HepG2 (cell line): Measurements from ENCODE around the gene CHML. TPM values are rescaled to one million over a fixed set of nuclear protein-coding genes. Genes with fewer than 3 reads are reported as not detected.

Experiments used
- ARNT2 ChIP-seq: sonication (generic); formaldehyde crosslinking; IDR thresholded peaks from 2 replicates; pipeline ENCODE4 v1.8.0; 2022; ENCODE audit warnings: mild to moderate bottlenecking, low read depth, missing genetic modification reagents, moderate library complexity
- BORCS8-MEF2B ChIP-seq: sonication (generic); formaldehyde crosslinking; IDR thresholded peaks from 2 replicates; pipeline ENCODE4 v1.8.0; 2022; ENCODE audit warnings: mild to moderate bottlenecking, missing genetic modification reagents
- ELF4 ChIP-seq: sonication (generic); formaldehyde crosslinking; IDR thresholded peaks from 2 replicates; pipeline ENCODE4 v1.5.0; 2020; ENCODE audit warnings: missing genetic modification reagents, mild to moderate bottlenecking, moderate library complexity, borderline replicate concordance
- FOXO1 ChIP-seq: sonication (generic); formaldehyde crosslinking; IDR thresholded peaks from 2 replicates; pipeline ENCODE4 v1.4.0; 2020; ENCODE audit warnings: missing genetic modification reagents
- GABPA ChIP-seq, 2 experiments: IDR thresholded peaks; 2 replicates each; pipeline ENCODE4 v1.6.1; 2011 to 2016; ENCODE audit warnings: low read depth in 2 of 2, low read length in 1 of 2, missing biosample characterization in 1 of 2, missing genetic modification characterization in 1 of 2
- HNF4G ChIP-seq, 2 experiments: sonication (generic) in 1 of 2; formaldehyde crosslinking in 1 of 2; IDR thresholded peaks; 2 replicates each; pipeline versions ENCODE4 v1.4.0 to v1.6.1; 2011 to 2020; ENCODE audit warnings: borderline replicate concordance in 2 of 2, low read depth in 2 of 2, mild to moderate bottlenecking in 2 of 2, low read length in 1 of 2, missing genetic modification reagents in 1 of 2, moderate library complexity in 1 of 2
- KAT8 ChIP-seq: IDR thresholded peaks from 2 replicates; pipeline ENCODE4 v1.6.1; 2016; ENCODE audit warnings: missing genetic modification reagents, missing compliant biosample characterization
- MBNL3 ChIP-seq: fragments of 250-450 bp; sonication (Bioruptor Pico); conservative IDR thresholded peaks from 2 replicates; pipeline ENCODE4 v1.8.0; 2022; ENCODE audit warnings: mild to moderate bottlenecking, inconsistent platforms
- NCOA5 ChIP-seq: sonication (generic); formaldehyde crosslinking; IDR thresholded peaks from 2 replicates; pipeline ENCODE4 v1.4.0; 2020; ENCODE audit warnings: missing genetic modification reagents
- NFE2 ChIP-seq: sonication (generic); formaldehyde crosslinking; IDR thresholded peaks from 2 replicates; pipeline ENCODE4 v1.4.0; 2020; ENCODE audit warnings: missing genetic modification reagents
- NFE2L2 ChIP-seq: fragments of 150-350 bp; IDR thresholded peaks from 2 replicates; pipeline ENCODE4 v1.6.1; 2014; ENCODE audit warnings: low read length
- PAXIP1 ChIP-seq: sonication (generic); formaldehyde crosslinking; conservative IDR thresholded peaks from 2 replicates; pipeline ENCODE4 v1.4.0; 2020; ENCODE audit warnings: mild to moderate bottlenecking, missing genetic modification reagents, moderate library complexity
- PCBP1 ChIP-seq: fragments of 200-400 bp; formaldehyde crosslinking; IDR thresholded peaks from 2 replicates; pipeline ENCODE4 v1.6.1; 2017; ENCODE audit warnings: mild to moderate bottlenecking, low read depth, low read length, borderline replicate concordance
- PHF5A ChIP-seq: IDR thresholded peaks from one replicate; pipeline ENCODE4 v1.6.1; 2018; ENCODE audit warnings: low read depth, missing genetic modification reagents; ENCODE audit not compliant: unreplicated experiment
- SETDB1 ChIP-seq: sonication (generic); formaldehyde crosslinking; IDR thresholded peaks from 2 replicates; pipeline ENCODE4 v1.5.1; 2020; ENCODE audit warnings: missing genetic modification reagents, mild to moderate bottlenecking, borderline replicate concordance
- SIN3B ChIP-seq: fragments of 150-350 bp; IDR thresholded peaks from 2 replicates; pipeline ENCODE4 v1.6.1; 2014; ENCODE audit warnings: low read length
- SNAI1 ChIP-seq: sonication (generic); formaldehyde crosslinking; IDR thresholded peaks from 2 replicates; pipeline ENCODE4 v1.5.0; 2020; ENCODE audit warnings: mild to moderate bottlenecking, missing genetic modification reagents, borderline replicate concordance
- SRSF4 ChIP-seq: fragments of 200-400 bp; formaldehyde crosslinking; IDR thresholded peaks from one replicate; pipeline ENCODE4 v1.6.1; 2018; ENCODE audit warnings: mild to moderate bottlenecking, low read depth, low read length, moderate library complexity; ENCODE audit not compliant: poor library complexity, severe bottlenecking
- ZBTB38 ChIP-seq: sonication (generic); formaldehyde crosslinking; IDR thresholded peaks from 2 replicates; pipeline ENCODE4 v1.5.1; 2020; ENCODE audit warnings: mild to moderate bottlenecking, missing genetic modification reagents
- ZNF207 ChIP-seq: fragments of 450-650 bp; IDR thresholded peaks from 2 replicates; pipeline ENCODE4 v1.6.1; 2016; ENCODE audit warnings: antibody characterized with exemption, borderline replicate concordance
- ZNF230 ChIP-seq: sonication (generic); formaldehyde crosslinking; IDR thresholded peaks from 2 replicates; pipeline ENCODE4 v1.4.0; 2020; ENCODE audit warnings: mild to moderate bottlenecking, missing genetic modification reagents
- ZNF567 ChIP-seq: sonication (generic); formaldehyde crosslinking; IDR thresholded peaks from 2 replicates; pipeline ENCODE4 v1.8.1; 2023; ENCODE audit warnings: mild to moderate bottlenecking, missing genetic modification reagents, borderline replicate concordance
- ZSCAN5A ChIP-seq: sonication (generic); formaldehyde crosslinking; IDR thresholded peaks from 2 replicates; pipeline ENCODE4 v1.8.0; 2022; ENCODE audit warnings: mild to moderate bottlenecking, missing genetic modification reagents, borderline replicate concordance
- polyA plus RNA-seq, 8 experiments: library from polyadenylated mRNA; depleted of rRNA in 3 of 8; stranded (reverse) in 7 of 8; unstranded in 1 of 8; fragments of >200 nt; fragmentation: Illumina TruSeq in 4 of 8; extraction: Trizol in 4 of 8; gene quantifications; 2 replicates each; pipeline versions ENCODE4 v1.2.1 to v1.2.3, GENCODE V29; 2011 to 2016; ENCODE audit warnings: low read depth in 4 of 8, missing spikeins in 1 of 8, mixed read lengths in 1 of 8; ENCODE audit not compliant: insufficient read depth in 1 of 8
- total RNA-seq, 5 experiments: library from RNA; depleted of rRNA; stranded (reverse); fragments of >200 nt; fragmentation: Illumina TruSeq; extraction: Trizol; gene quantifications; 2 replicates each; pipeline ENCODE4 v1.2.3, GENCODE V29; 2016; ENCODE audit warnings: low read depth in 1 of 5
- TF ChIP-seq, protein P1 (sequence below): sonication (generic); formaldehyde crosslinking; IDR thresholded peaks from 2 replicates; pipeline ENCODE4 v1.4.0; 2020; ENCODE audit warnings: missing genetic modification reagents, mild to moderate bottlenecking, borderline replicate concordance

The CHML gene
- total and polyA plus RNA-seq, 2 of the 13 experiments (the other 11 are each of a cell fraction or from before 2014, with no cell fraction given), result 5.2 to 16.7 TPM

GRCh38 chr1:241640149-241640866 lies at the start of gene CHML, which contains the start of gene OPN3 (continued):
- no peak for TF ChIP-seq MBNL3 (CRISPR knock-in tag)
- TF ChIP-seq NCOA5 (CRISPR knock-in tag), result no peak
- no peak for TF ChIP-seq ELF4 (CRISPR knock-in tag)
- TF ChIP-seq, protein P1, sequence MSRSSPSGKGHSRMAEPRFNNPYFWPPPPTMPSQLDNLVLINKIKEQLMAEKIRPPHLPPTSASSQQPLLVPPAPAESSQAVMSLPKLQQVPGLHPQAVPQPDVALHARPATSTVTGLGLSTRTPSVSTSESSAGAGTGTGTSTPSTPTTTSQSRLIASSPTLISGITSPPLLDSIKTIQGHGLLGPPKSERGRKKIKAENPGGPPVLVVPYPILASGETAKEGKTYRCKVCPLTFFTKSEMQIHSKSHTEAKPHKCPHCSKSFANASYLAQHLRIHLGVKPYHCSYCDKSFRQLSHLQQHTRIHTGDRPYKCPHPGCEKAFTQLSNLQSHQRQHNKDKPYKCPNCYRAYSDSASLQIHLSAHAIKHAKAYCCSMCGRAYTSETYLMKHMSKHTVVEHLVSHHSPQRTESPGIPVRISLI, result no peak
- no peak for TF ChIP-seq ARNT2
- TF ChIP-seq PCBP1, result no peak
- no peak for TF ChIP-seq NFE2L2
- TF ChIP-seq PAXIP1 (CRISPR knock-in tag), result 0 out of 2 replicates have a peak, but pooled peaks have one; percentile 18
- TF ChIP-seq SETDB1 (CRISPR knock-in tag), result no peak; the same call in 1 of the 2 replicates
- no peak for TF ChIP-seq FOXO1 (CRISPR knock-in tag)
- no peak for TF ChIP-seq NFE2 (CRISPR knock-in tag)
- TF ChIP-seq PHF5A (CRISPR knock-in tag), result no peak
- TF ChIP-seq ZSCAN5A (CRISPR knock-in tag), result peak; percentile 76; the same call in 1 of the 2 replicates
- no peak for TF ChIP-seq ZNF230 (CRISPR knock-in tag)
- TF ChIP-seq SNAI1, result no peak
- no peak for TF ChIP-seq ZBTB38 (CRISPR knock-in tag)
- TF ChIP-seq KAT8 (CRISPR knock-in tag), result no peak; the same call in 1 of the 2 replicates
- TF ChIP-seq GABPA (IDR thresholded peaks at IDR 0.05; ENCODE audit: low read depth, low read length), result peak; percentile 49
- TF ChIP-seq GABPA (CRISPR knock-in tag; IDR thresholded peaks at IDR 0.05; ENCODE audit: low read depth), result peak; percentile 9; the same call in 1 of the 2 replicates
- no peak for TF ChIP-seq HNF4G (IDR thresholded peaks at IDR 0.05; ENCODE audit: borderline replicate concordance, low read depth, low read length)
- TF ChIP-seq HNF4G (CRISPR knock-in tag; IDR thresholded peaks at IDR 0.05; ENCODE audit: borderline replicate concordance, low read depth), result no peak
- no peak for TF ChIP-seq SRSF4
- TF ChIP-seq SIN3B, result no peak
- TF ChIP-seq BORCS8-MEF2B (CRISPR knock-in tag), result peak; percentile 45; the same call in 1 of the 2 replicates
- TF ChIP-seq ZNF567 (CRISPR knock-in tag), result no peak
- TF ChIP-seq ZNF207, result no peak
